ENCODE results near the gene CAPN15. TPM values are rescaled to one million over a fixed set of nuclear protein-coding genes. Genes with fewer than 3 reads are reported as not detected.
A peak's percentile ranks its signal among the peaks of the same experiment; 100 is the strongest.

CAPN15 gene
- total and polyA plus RNA-seq, 10 donors, result 25.8 to 71.7 (median 62.5) TPM

GRCh38 chr16:578232-578869 is 50.8 kb downstream of the CAPN15 start:
- 75 to 91% (median 89%) methylated on average over 10 to 24 of the region's 24 CpGs for WGBS, 5 donors
- DNase-seq, result no peak
- H3K27me3 ChIP-seq (replicated peaks in 1 of 7), result no peaks in the 10 kb centered on the region
- H3K4me3 ChIP-seq, result peak overlapping the region in 1 of 8 donors; percentile 54
- TF ChIP-seq POLR2A (IDR thresholded peaks at IDR 0.05) (no peak), CTCF (IDR thresholded peaks at IDR 0.05 in 8 of 11, conservative IDR thresholded peaks at IDR 0.05 in 3 of 11) (no peak), POLR2AphosphoS5 (IDR thresholded peaks at IDR 0.05) (peak in 1 of 3 donors; percentile 18)
- peaks cover 0 to 62% (median 19%) of the 10 kb centered on the region in 6 donors for H3K36me3 ChIP-seq
- H3K27ac ChIP-seq, result peak overlapping the region in 1 of 8 donors; percentile 23
- peaks cover 0 to 34% (median 16%) of the 10 kb centered on the region in 6 donors for H3K4me1 ChIP-seq
- intact Hi-C loops (cut with DNase I; ENCODE audit: low total_unique reads), result no loop called here
- H3K9me3 ChIP-seq, result no peaks in the 10 kb centered on the region

- peaks cover 0 to 59% (median 19%) of the 10 kb centered on the region in 6 donors for H3K36me3 ChIP-seq
- peak overlapping the region in 4 of 8 donors; percentile 9 to 54 (median 29) for H3K4me3 ChIP-seq
- H3K27ac ChIP-seq, result peak overlapping the region in 1 of 8 donors; percentile 23
- intact Hi-C loops (cut with DNase I; ENCODE audit: low total_unique reads), result no loop called here
- DNase-seq, result peak; percentile 93
- H3K27me3 ChIP-seq (replicated peaks in 1 of 7), result no peaks in the 10 kb centered on the region
- TF ChIP-seq POLR2A (IDR thresholded peaks at IDR 0.05) (no peak), CTCF (IDR thresholded peaks at IDR 0.05 in 8 of 11, conservative IDR thresholded peaks at IDR 0.05 in 3 of 11) (peak; percentile 69 to 97 (median 83)), POLR2AphosphoS5 (IDR thresholded peaks at IDR 0.05) (peak; percentile 43 to 82 (median 61))
- no peaks in the 10 kb centered on the region for H3K9me3 ChIP-seq
- H3K4me1 ChIP-seq, result peaks cover 0 to 34% (median 16%) of the 10 kb centered on the region in 6 donors
- WGBS, 5 donors, result 12 to 52% (median 23%) methylated on average over 9 to 34 of the region's 34 CpGs
Observed at GRCh38 chr16:578870-579405, 51.4 kb downstream of the CAPN15 start.

- peaks cover 0 to 31% (median 16%) of the 10 kb centered on the region in 6 donors for H3K4me1 ChIP-seq
- no peak for DNase-seq
- H3K36me3 ChIP-seq, result peaks cover 0 to 45% (median 7%) of the 10 kb centered on the region in 6 donors
- H3K4me3 ChIP-seq, result no peak overlapping the region
- peaks cover 0 to 2% (median 0%) of the 10 kb centered on the region in 7 donors for H3K27me3 ChIP-seq (replicated peaks in 1 of 7)
- 89 to 95% (median 92%) methylated on average over 10 to 27 of the region's 27 CpGs for whole genome bisulfite sequencing, 5 donors
- intact Hi-C loops (cut with DNase I; ENCODE audit: low total_unique reads), result no loop called here
- H3K27ac ChIP-seq, result no peak overlapping the region
- no peaks in the 10 kb centered on the region for H3K9me3 ChIP-seq
- TF ChIP-seq POLR2AphosphoS5 (IDR thresholded peaks at IDR 0.05) (peak in 1 of 3 donors; percentile 25), CTCF (IDR thresholded peaks at IDR 0.05 in 8 of 11, conservative IDR thresholded peaks at IDR 0.05 in 3 of 11) (no peak), POLR2A (IDR thresholded peaks at IDR 0.05) (no peak)
Observed at GRCh38 chr16:580141-580945, 52.8 kb downstream of the CAPN15 start.

All from spleen (tissue), 11 donors.